Stimulated activated CD8-positive, alpha-beta memory T cell treated with anti-CD3 and anti-CD28 coated beads, Interleukin-12 subunit alpha, Interleukin-12 subunit beta, amount 100 ng/mL, for 4 hours (primary cell): ENCODE results near the gene PDE3A.

Experiments
- DNase-seq: peaks from one replicate; pipeline ENCODE4 v3.0.0-alpha.2; 2020; ENCODE audit warnings: low read depth

Gene PDE3A

DNA sequence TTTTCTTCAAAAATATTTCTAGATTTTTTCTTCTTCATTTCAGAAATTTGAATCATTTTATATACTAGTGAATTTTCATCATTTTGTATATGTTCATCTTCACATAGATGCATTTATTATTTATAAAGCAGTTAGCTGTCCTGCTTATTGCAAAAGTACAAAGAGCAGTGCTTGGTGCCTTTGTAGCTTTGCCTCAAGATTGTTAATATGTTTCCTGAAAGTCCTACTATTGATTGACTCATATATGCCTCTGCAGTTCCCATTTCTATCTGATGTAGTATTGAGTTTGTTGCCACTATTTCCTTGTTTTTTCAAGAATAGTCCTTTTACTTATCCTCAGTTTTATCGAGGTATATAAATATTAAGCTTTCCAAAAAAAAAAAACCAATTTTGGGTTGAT is 89.7 kb downstream of the PDE3A start:
- no peak for DNase-seq

DNA sequence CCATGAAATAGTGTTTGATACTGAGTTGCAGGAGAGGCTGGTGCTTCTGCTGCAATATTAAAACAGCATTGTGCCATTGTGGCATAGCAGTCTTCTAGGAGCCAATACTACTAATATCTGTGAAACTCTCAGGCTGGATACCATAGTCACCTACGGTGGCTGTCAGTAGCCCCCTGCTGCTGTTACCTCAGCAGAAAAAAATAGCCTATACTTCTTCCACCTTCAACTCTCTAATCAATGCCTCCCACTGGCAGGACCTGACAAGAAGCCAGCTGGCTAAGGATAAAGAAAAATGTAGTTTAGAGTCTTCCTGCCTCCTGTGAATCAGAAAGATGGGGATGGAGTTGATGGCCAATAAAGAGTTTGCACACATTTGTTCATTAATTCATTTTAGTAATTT is 91.6 kb downstream of the PDE3A start:
- DNase-seq = no peak

DNA sequence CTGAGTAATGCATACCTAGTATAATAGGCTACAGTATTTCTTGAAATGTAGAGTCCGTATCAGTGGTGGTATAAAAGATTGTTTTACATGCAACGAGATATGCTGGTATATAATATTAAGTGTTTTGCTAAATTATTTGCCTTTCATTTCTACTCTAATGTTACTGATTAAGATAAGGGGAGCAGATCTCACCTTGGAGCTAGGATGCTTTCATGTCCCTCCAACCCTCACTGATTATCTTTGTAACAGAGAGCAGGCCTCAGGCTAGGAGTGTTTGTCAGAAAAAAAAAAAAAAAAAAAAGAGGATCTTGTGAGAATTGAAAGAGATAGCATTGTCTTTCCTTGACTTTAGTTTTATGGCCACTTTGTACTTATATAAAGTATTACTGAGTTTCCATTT is 92.6 kb downstream of the PDE3A start:
- no peak for DNase-seq

DNA sequence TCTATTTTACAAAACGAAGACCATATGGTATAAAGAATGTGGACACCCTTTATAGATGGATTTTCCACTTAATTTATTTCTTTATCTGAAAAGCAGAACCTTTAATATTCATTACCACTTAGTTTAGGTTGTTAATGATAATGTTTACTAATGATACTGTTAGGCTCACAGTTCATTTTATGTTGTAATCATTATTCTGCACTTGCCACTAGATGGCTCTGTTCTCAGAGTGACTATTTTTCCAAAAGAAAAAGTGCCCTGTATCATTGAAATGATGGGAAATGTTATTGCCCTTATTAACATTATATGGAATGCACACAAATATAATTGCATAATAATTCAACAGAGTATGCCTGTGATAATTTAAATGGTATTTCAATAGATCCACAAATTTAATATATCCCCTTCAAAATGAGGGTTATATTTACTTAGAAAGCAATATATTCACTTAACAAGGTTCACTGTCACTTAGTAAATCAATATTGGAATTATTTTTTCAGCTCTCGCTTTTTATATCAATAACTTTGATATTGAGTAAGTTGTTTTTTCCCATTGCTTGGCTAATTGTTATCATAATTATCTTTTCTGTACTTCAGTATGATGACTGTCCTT is 95.7 kb downstream of the PDE3A start:
- DNase-seq = no peak

DNA sequence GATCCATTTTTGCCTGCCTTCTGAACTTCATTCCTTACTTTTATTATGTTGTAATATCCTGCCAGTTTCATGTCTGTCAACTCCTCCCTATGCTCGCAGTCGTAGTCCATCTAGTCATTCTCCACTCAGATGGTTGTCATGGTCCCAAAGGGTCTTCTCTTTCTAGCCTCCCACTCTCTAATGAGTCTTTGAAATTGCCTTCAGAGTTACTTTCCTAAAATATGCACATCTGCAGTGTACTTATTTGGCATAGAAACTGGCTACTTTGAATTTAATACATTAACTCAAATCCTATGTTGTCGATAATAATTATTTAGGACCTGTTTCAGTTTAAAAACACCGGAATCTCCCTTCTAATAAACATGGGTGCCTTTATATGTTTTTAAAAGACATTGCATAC is 101.0 kb downstream of the PDE3A start:
- no peak for DNase-seq

DNA sequence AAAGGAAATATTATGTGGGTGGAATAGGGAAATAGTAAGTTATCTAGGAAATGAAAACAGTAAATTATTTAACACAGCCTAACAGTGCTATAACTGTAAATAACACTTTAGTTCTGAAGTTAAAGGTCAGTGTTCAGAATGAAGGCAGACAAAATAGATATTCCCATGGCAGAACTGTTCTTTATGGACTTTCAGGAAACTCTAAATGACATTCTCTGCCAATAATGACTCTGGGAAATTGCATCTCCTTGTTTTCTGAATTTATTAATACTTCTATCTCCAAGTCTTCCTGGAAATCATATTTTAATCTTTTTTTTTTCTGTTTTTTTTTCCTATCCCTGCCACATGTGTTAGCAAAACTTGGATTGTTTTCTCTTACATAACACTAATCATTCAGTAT is 101.4 kb downstream of the PDE3A start:
- no peak for DNase-seq

DNA sequence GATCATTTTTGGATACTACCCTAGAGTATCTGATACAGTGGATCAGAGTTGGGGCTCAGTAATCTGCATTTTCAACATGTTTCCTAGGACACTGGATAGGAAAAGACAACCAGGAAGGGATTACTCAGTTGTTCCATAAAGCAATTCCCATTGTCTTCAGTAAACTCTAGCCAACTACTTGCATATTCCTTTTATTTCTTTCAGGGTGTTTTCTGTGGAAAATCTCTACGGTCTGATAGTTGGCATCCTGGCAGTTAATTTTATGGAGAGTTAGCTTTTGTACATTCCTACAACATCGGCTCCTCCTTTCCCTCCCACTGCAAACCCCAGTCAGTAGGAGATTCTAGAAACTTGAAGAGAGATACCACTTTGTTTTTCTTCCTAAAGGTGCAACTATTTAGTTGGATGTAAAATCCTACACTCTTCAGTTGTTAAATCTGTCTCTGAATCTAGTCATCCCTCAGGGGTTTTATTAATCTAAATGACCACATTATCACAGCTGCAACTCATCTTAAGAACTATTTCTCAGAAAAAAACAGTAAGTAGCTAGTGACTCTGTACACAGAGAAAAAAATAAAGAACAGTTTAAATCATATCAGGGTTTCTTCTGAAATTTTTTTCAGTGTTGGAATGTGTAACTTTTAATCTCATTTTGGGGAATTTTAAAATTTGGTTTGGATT is 103.9 kb downstream of the PDE3A start:
- DNase-seq = no peak

DNA sequence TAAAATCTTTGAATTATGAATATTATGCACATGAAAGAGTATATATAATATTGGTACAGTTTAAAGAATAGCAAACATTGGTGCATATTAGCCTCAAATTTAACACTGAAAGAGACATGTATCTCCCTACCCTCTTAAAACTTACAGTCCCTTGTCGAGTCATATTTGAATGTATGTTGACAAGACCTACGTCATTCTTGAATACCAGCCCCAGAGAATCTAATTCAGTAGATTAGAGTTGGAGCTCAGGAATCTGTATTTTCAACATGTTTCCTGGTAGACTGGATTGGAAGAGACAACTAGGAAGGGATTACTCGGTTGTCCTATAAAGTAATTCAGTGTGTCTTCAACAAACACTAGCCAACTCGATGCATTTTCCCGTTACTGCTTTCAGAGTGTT is 104.8 kb downstream of the PDE3A start:
- no peak for DNase-seq

DNA sequence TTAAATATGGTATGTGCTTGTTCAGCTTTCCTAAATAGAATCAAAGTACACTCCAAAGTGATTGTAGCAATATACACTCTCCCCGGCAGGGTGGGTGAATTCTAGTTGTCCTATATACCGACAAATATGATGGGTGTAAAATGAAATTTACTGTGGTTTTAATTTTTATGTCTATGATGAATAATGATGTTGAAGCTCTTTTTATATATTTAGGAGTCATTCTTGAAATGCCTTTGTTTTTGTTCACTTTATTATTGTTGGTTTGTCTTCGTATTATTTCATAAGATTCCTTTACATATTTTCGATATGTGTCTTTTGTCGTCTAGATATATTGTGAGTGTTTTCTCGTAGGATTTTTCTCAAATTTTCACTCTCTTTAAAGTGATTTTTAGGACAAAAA is 105.7 kb downstream of the PDE3A start:
- no peak for DNase-seq

DNA sequence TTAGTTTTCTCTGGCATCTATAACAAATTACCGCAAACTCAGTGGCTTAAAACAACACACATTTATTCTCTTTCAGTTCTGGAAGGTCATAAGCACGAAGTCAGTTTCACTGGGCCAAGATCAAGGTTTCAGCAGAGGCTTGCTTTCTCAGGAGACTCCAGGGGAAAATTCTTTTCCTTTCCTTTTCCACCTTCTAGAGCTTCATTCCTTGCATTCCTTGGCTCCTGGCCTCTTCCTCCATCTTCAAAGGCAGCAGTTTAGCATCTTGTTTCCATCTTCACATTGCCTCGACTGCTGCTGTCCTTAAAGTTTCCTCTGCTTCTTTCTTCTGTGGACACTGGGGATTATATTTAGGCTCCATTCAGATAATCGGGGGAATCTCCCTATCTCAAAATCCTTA is 106.1 kb downstream of the PDE3A start:
- no peak for DNase-seq

DNA sequence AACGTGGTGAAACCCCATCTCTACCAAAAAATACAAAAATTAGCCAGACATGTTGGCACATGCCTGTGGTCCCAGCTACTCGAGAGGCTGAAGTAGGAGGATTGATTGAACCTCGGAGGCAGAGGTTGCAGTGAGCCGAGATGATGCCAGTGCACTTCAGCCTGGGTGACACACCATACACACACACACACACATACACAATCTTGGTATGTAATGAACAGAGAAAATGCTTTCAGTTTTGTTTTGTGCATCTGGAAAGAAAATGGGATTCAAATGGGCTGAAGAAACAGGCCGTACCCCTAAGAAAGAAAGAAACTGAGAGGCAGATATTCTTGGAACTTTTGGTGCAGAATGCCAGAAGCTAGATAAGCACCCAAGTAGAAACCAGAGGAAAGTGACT is 107.2 kb downstream of the PDE3A start:
- no peak for DNase-seq

DNA sequence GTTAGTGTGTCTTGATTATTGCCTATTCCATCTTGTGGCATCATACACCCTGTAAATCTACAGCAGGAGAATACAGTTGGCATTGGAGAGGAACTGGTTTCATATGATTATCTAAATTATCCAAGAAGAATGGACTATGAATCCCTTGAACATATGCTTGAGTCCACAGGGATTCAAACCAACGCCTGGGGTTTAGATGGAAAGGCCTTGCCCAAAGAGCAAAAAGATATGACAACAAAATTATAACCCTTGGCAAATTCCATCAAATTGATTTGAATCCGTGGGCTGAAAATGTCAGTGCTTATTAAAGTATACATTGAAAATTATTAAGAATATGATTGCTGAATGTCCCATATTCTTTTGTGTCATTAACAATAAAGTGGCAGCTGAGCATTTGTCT is 108.2 kb downstream of the PDE3A start:
- no peak for DNase-seq

DNA sequence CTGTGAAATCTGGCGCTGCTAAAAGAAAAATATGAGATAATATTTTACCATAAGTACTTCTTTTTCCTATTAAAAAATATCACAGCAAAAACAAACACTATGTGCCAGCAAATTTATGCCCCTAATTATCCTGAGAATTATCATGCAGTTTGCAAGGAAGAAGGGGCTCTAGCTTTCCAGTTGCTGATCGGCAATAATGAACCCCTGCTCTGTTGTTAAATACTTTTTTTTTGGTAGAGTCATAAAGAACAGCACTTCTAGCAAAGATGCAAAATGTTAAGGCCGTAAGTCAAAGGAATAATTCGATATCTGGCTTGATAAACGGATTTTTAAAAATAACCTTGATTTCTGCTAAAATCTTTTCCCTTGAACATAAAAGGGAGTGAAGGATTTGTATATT is 108.9 kb downstream of the PDE3A start:
- DNase-seq = no peak

DNA sequence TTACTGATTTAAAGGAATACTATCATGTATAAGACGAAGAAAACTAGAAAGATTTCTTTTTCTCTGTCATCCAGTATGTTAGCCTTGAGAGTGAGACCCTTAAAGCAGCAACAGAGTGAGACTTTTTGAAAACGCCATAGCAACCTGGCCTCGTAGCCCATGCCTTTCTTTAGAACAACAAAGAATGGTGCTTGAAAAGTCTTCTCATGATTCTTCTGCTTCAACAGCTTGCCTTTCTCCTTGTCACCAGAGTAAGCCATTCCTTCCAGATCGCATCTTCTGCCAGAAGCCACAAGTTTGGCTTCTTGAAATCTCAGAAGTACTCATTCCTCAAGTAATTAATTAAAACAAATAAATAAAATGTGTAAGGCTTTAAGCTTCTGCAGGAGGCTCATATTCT is 109.3 kb downstream of the PDE3A start:
- no peak for DNase-seq

DNA sequence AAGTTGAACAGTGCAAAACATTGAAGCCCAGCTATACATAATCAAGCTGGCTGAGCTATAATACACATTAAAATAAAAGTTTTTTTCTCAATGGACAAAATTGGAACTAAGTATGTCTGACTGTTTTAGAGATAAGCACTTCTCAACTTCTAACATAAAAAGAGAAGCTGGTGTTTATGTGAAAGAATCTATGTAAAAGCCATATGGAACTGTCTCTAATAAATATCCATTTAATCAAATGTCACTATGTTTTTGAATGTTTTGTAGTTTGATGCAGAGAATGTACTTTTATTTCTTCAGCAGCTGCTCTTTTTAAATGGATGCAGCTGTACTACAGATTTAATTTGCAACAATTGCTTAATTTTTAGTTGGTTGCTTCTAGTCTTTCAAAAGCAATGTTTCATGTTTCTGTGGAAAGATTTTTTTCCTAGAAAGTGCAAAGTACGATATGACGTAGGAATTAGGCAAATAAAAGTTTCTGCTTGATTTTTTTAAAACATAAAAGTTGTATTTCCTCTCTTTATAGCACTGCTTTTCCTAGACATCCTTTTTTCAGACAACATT is 114.2 kb downstream of the PDE3A start:
- DNase-seq = no peak

DNA sequence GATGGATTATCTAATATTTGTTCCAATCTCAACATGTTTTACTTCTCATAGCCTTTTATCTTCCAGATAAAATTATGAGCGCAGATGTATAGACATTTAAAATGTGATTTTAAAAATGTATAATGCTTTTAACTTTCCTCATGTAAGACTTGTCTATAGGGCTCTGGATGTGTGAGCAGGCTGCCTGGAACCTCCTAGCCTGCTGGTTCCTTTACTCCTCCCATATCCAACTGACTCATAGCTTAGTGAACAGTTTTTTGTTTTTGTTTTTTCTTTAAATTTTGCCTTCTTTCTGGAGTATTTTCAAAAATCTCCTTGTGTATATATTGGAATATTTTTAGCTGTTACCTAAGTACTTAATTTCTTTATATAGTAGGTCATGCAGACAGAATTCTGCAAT is 115.4 kb downstream of the PDE3A start:
- DNase-seq = no peak

DNA sequence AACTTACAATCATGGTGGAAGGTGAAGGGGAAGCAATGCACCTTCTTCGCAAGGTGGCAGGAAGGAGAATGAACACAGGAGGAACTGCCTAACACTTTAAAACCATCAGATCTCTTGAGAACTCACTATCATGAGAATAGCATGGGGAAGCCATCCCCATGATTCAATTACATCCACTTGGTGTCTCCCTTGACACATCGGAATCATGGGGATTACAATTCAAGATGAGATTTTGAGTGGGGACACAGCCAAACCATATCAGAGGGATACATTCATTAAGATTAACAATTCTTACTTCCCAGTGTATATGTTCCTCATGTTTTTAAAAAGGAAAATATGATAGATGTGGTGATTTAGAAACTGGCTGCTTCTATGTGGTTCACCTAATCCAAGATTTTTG is 117.9 kb downstream of the PDE3A start:
- no peak for DNase-seq

DNA sequence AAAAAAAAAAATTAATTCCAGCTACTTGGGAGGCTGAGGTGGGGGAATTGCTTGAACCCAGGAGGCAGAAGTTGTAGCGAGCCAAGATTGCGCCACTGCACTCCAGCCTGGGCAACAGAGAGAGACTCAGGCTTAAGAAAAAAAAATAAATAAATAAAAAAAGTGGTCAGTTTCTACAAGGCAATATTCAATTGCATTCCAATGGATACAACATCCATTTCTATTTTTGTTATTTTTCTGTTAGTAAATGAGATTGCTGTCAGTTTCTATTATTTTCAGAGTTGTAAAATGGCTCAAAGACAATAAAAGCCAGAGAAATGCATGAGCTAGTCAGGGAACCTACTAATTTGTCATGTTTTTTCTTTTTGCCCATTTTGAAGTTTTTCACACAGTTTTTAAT is 119.2 kb downstream of the PDE3A start:
- no peak for DNase-seq

DNA sequence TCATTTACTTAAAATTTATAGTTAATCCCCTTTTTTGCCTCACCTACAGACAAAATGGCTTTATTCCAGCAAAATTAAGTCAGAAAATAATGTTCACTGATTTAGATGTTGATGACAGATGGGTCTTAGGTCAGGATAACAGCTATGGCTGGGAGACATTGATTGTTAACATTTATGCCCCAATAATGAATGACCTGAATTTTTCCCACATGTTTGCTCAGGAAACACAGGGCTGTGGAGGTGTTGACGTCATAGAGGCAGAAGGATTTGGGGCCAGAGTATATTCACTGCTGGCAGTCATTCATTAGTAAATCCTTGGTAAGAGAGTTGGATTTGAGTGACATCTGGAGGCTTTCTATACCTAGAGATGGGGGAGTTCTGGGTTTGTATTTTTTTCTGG is 121.3 kb downstream of the PDE3A start:
- no peak for DNase-seq

DNA sequence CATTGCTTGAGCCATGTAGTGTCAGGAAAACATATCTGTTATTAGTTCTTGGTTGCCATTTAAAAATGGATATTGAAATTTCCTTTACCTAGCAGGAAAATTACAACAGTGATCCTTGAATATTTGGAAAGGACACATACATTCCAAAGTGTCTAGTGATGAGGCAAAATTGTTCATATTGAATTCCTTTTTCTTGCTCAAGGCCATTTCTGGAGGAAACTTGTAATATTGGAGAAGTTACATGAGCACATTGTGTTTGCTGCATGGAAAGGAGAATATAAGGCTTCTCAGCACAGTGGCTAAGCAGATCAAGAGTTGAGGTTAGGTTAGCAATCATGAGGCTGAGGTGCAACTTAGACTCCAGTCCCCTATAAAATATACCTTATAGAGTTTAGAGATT is 121.9 kb downstream of the PDE3A start:
- DNase-seq = no peak

DNA sequence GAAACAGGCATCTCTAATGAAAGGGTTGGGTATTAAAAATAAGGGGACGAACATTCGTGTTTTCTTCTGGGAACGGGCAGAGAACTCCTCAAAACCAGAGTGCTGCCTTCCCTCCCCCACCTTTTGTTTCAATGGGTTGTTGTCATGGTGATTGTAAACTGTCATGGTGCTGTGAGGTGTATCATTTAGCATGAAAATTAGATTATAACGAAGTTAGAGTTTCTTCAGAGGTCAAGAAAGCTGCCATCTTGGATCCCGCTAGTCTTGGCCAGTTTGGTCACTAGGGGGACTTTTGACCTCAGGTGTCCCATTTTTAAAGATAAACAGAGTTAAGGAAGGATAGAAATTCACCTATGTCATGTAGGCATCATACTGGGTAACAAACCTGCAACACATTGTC is 123.0 kb downstream of the PDE3A start:
- no peak for DNase-seq

DNA sequence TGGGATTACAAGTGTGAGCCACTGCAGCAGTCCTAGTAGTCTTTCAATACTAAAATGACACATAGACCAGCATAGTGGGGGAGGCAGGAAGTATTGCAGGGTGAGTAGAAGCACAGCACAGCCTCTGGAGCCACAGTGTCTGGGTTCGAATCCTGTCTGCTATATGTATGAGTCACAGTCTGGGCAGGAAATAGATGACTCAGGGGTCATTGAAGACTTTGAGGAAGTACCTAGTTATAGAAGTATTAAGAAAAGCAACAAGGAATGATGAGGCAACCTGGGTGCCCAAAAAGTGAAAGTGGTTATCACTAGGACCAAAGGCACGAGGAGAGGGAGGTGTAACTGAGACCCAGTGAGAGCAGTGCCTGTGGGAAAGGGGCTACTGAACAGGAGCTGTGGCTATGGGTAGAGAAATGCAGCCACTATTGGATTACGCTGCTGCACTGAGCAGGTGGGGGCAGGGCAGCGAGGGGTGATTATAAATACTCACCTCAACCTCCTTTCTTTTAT is 124.0 kb downstream of the PDE3A start:
- DNase-seq = no peak

DNA sequence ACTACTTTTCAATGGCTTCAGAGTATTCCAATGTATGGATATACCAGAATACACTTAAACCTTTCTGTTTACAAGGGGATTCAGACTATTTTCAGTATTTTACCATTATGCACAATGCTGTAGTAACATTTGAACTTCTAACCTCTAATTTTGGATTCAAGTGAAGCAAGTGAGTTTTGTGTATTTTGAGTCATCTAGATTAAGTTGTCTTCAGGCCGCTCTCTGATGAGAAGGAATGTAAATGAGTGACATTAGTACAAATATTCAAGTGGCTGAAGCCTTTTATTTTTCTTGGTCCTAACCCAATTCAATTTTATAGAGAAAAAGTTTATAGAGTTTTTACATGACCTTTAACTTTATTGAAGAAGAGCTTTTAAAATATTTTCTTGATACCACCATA is 125.6 kb downstream of the PDE3A start:
- no peak for DNase-seq

DNA sequence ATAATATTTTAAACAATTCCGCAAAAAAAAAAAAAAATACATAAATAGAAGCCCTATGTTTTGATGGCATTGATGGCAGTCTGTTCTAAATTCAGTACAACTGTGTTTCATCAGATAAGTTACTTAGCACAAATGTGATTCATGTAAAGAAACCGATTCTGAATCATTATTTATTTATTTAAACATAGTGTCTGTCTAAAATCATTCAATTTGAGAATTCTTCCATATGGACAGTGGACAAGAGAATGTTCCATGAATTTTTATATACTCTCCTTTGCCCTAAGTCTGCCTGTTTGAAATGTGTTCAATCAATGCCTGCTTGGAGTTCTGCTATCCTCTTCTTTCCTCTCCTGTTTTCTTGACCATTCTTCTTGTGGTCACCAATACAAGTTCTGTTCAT is 126.5 kb downstream of the PDE3A start:
- no peak for DNase-seq
